GM19452 (cell line): Measurements from ENCODE around the gene TVP23C.
"Not testable (repeated sequence)": the region's sequence is repeated elsewhere in the genome, so short reads cannot be mapped to it uniquely, and the experiment has no call there.

Experiments
- ATAC-seq: cut with Tn5 transposase; IDR thresholded peaks from one replicate; pipeline ENCODE4 v1.9.1; 2021; ENCODE audit not compliant: unreplicated experiment

The TVP23C gene

DNA sequence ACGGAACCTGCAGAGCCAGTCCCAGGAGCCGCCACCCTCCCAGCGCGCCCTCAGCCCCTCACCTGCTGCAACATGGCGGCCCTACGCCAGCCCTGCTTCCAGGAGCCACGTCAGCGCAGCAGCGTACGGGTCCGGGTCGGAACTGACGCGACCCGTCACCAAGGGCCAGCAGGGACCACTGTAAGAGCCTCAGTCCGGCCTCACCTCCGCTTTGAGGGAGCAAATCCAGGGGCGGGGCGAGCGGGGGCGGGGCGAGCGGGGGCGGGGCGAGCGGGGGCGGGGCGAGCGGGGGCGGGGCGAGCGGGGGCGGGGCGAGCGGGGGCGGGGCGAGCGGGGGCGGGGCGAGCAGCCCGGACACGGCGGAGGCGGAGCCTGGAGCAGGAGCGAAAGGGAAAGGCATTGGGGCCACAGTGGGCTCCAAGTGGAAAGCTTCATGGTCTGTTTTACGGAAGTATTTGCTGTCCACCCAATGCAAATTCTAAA lies at the start of gene TVP23C:
TSS of gene TVP23C (minus strand) at position 109 of the 483 bp plus-strand sequence. CDS start at position 74, 35 bp downstream.
- peak; percentile 75 for ATAC-seq

DNA sequence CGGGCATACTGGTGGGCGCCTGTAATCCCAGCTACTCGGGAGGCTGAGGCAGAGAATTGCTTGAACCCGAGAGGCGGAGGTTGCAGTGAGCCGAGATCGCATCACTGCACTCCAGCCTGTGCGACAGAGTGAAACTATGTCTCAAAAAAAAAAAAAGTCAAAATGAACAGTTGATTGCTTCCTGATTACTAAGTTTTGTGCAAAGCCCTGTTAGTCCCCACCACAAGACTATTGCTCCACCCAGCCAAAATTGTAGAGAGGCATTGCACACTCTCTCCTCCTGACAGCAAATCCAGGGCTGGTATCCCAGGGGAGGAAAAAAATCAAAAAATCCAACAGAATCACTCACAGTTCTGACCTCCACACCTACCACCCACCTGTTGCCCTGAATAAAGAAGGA lies 29.7 kb upstream of the TVP23C start:
- ATAC-seq: not testable (repeated sequence)

DNA sequence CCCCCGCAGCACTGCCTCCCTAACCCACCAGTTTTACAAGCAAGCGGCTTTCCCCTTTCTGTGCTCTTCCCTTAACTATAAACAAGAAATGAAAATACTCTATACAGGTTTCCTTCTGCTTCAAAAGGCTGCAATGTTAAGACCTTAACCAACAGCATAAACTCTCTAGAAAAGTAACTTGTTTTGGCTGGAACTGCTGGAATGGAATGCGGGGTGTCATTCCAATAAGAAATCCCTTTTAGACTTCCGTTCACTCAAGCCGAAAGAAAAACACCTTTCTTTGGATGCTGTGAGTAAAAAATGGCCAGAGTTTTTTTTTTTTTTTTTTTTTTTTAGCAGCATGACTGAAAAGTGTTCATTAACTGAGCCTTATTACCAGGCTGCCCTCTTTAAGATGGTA lies 28.7 kb upstream of the TVP23C start:
- ATAC-seq: not testable (repeated sequence)

DNA sequence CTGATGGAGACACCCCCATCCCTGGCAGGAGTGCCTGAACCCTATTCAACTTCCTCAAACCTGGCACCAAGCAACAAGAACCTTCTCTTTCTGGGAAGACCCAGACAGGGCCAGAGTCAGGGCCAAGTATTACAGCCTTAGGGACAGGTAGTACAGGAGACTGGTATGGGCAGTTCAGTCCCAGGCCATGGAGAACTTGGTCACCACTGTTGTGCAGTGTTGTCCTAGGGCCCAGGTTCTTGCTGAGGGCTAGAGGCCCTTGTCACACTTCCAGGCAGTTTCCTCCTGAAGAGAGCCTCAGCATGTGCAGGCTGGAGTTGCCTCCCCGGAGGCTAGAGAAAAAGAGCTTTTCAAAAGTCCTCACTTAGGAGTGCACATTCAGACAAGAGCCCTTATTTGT lies 27.6 kb upstream of the TVP23C start:
- ATAC-seq: not testable (repeated sequence)

DNA sequence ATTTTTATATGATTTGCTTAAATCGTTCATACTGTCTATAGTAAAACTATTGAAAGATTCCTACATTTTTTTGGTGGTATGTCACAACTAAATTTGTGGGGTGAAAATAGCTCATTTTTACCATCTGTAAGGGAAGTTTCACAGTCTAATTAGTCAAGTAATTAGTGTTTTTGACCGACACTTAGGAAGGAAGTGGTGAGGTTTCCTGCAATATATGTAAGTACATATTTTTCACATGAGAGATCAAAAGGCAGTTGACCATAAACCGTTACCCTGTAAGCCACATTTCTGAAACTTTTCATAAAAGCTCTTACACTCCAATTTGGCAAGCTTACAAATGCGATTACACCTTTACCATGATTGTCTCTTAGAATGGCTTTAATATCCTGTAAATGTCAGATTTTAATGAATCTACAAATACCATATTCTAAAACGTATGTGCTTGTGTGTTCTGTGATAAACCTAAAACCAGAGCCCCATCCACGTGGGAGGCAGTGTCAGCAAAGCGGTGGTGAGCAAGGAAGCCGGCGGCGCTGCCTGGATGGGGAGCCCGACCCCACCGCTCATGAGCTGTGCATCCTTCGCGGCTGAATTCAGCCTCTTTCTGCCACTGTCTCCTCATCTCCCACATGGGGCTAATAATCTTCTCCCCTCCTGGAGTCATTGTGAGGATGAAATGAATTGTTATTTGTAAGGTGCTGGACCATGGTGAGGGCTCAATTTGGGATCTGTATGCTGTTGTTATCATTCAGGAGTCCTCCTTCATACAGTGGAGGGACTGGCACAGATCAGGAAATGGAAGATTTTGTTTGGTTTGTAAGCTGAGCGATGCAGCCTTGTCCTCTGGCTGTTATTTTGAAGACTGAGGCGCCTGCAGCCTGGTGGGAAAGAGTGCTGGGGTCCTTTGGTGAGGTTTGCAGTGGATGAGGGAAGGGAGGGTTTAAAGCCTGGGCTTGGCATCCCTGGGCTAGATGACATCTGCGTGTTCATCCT lies 26.6 kb upstream of the TVP23C start:
- peak; percentile 69 for ATAC-seq

DNA sequence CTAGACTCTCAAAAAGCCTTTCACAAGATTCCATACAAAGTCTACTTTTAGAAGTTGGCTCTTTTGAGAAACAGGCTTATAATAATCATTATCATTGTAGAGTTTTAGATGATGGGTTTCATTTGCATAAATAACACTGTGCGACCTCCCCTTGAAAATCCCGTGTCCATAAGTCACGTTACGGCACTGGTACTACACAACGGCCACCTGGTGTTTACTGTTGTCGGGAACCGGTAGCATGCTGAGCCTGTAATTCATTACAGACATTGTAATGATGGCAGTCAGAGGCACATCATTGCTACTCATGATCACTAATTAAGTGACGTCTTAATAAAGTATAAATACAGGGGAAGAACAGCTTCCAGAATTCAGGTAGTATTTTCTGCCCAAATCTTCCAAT lies 24.7 kb upstream of the TVP23C start:
- not testable (repeated sequence) for ATAC-seq

DNA sequence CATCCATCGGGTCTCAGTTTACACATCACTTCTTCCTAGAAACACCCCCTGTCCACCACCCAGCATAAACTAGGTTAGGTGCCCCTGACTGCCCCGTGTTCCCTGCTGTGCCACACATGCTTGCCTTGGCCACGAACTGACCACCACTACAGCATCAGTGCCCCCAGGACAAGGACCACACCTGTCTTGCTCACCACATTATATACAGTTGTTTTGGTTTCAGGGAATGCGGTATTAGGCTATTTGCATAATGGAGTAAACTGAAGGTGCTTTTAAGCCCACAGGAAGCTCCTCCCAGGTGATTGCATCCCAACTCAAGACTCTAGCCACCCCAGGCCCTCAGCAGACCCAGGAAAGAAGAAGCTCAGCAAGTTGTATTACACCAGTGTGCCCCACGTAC lies 20.0 kb upstream of the TVP23C start:
- ATAC-seq: not testable (repeated sequence)

DNA sequence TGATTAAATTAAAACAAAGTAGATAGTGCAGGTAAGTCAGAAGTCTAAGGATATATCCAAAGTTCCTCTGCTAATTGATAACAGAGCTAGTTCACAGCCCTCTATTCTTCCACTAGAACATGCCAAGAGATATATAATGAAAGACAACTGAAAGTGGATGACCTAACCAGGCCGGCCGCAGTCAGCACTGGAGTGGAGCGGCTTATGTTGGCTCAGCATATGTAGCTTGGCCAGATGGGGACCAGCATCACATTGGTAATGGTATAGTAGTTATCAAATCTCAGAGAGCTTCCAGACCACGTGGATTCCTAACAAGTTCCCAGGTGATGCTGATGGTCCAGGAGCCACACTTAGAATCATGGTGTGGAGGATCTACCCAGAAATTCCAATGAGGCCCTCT lies 18.2 kb upstream of the TVP23C start:
- ATAC-seq: not testable (repeated sequence)

DNA sequence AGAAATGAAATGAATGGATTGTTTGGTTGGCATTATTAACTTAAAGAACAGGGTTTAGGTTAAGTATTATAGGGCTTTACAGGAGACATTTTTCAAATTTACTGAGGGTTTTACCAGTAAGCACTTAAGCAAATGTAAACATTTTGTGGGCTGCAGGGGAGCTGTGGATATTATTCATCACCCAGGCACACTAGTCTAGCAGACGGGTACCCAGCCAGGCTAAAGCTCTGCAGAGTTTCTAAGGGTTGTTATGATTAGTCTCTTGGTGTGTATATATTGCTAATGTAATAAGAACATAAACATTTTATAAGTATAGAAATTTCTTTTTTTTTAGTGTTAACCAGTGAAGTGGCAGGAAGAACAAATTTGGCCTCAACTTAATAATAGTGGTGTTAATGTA lies 13.6 kb upstream of the TVP23C start:
- ATAC-seq: not testable (repeated sequence)

DNA sequence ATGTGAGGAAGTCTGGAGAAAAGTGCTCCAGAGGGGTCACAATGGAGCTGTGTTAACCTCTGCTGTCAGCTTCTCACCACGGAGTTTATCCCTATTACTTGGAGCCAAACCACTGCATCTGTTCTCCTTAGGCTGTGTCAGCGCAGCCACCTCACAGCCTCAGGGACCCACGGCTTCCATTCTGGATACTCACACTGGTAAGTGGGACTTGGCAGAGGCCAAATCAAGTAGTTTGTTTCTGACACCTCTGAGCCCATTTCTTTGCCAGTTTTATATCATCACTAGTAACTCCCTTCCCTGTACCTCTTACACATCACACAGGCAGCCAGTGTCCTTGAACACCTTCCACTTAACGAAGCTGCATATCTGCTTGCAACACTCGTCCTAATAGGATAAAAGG lies 11.4 kb upstream of the TVP23C start:
- not testable (repeated sequence) for ATAC-seq

DNA sequence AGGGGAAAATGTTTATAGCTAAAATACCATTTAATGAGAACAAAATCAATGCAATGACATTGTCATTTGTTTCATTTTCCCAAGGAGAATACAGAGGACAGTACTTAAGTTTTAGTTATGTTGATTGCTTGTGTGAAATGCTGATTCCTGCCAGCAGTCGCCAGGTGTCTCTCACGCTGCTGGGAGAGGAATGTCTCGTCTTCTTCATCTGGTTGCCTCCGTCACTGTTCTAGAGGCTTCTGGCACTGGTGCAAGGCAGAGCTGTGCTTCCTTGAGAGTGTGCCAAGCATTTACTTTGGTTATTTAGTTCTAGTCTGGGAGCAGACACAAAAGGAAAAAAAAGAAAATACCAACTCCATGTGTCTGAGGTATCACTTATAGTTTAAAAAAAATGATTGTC lies 10.6 kb upstream of the TVP23C start:
- ATAC-seq: not testable (repeated sequence)

DNA sequence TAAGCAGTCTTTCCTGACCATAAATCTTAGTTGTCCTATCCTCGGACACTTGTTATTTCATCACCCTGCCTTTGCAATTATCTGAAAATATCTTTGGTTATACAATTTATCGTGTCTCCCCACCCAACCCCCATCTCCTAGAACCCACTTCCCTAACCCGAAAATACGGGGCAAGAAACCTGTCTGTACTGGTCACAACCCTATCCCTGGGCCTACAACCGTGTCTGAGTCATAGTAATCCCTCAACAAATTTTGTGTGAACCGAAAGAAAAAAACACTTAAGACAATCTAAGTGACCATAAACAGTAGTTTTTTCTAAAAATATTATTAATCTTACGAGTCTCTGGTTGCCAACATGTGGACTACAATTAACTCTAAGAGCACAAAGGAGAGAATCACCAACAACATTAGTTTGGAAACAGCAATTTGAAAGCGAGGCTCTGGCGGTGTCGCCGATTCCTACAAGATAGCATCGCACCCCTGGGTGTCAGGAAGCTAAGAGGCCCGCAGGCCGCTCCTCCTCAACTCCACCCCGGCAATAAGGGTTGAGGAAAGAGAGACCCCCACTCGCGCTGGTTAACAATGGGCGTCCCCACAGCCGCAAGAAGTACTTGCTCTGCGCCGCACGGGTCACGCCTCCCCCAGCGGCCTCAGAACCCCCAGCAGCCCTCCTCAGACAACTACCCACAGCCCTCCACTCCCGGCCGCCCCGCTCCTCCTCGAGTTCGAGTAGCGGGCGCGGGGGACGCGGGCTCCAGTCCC lies 489 bp downstream of the TVP23C start:
- ATAC-seq: peak; percentile 24

DNA sequence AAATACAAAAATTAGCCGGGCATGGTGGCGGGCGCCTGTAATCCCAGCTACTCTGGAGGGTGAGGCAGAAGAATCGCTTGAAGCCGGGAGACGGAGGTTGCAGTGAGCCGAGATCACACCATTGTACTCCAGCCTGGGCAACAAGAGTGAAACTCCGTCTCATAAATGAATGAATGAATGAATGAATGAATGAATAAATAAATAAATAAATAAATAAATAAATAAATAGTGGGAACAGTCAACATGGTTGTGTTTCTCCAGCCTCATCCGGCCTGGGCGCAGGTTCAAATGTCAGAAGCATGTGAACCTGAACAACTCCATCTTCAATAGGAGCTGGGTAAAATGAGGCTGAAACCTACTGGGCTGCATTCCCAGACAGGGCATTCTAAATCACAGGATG lies 1.8 kb downstream of the TVP23C start:
- ATAC-seq: not testable (repeated sequence)

DNA sequence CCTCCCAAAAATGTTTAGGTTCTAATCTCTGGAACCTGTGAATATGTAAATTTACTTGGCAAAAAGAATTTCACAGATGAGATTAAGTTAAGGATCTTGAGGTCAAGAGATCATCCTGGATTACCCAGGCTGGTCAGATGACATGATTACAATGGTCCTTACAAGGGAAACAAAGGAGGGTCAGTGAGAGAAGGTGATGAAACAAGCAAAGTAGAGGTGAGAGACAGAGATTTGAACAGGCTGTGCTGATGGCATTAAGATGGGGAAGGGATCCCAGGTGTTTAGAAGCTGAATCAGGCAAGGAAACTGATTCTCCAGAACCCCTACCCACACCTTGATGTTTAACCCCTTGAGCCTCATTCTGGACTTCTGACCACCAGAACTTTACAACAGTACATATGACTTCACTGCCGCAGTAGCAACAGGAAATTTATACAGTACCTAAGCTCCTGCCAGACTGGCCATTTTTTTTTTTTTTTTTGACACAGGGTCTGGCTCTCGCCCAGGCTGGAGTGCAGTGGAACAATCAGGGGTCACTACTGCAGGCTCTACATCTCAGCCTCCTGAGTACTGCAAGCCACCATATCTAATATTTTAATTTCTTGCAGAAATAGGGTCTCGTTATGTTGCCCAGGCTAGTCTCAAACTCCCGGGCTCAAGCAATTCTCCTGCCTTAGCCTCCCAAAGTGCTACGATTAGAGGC lies 4.7 kb downstream of the TVP23C start:
- not testable (repeated sequence) for ATAC-seq

DNA sequence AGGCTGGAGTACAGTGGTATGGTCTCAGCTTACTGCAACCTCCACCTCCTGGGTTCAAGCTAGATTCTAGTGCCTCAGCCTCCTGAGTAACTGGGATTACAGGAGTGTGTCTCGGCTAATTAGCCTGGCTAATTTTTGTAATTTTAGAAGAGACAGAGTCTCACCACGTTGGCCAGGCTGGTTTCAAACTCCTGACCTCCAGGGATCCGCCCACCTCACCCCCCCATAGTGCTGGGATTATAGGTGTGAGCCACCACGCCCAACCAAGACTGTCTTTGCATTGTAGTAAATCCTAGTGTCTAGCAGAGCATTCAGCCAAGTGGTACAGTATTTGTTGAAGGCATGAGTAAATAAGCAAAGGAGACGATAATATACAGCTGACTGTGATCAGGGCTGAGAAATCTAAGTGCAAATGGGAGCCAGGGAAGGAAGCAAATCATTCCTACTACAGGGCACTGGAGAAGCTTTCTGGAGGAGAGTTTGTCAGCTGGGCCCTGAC lies 5.9 kb downstream of the TVP23C start:
- not testable (repeated sequence) for ATAC-seq

DNA sequence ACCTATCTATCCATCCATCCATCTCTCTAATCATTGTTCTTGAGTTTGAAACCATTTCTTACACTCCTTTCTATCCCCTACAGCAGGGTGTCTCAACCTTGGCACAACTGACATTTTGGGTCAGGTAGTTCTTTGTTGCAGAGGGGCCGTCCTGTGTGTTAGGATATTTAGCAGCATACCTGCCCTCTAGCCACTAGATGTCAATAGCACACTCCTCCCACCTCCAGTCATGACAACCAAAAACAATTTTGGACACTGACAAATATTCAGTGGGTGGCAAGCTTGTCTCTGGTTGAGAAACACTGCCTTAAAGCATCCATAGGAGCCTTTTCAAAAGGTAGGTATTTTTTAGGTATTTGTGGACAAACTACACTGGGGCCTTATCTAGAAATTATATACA lies 10.4 kb downstream of the TVP23C start:
- not testable (repeated sequence) for ATAC-seq

DNA sequence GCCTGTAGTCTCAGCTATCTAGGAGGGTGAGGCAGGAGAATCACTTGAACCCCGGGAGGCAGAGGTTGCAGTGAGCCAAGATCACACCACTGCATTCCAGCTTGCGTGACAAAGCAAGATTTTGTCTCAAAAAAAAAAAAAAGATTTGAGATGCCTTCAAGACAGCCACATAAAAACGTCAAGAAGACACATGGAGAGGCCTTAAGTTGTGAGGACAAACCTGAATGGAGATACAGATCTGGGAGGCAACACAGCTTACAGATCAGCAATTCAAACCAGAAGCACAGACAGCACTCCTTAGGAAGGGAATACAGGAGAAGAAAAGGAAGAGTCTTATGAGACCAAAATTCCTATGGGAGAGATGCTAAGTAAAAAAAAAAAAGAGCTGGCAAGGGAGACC lies 13.7 kb downstream of the TVP23C start:
- ATAC-seq: not testable (repeated sequence)

DNA sequence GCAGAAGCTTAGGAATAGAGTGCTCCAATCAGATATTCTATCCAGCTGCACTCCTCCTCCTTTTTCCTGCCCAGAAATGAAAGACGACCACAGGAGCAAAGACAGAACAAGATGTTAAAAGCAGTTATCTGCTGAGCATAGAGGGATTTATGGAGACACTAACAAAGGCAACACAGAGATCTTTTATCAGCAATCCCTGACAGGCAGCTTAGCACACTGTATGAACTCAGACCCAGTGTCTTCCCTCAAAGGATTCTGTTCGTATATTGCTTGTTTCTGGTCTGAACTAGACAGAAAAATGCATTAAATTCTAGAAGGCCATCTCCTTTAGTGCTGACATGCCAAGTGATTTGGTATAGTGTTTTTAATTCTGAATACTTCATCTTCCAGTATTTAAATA lies 16.7 kb downstream of the TVP23C start:
- not testable (repeated sequence) for ATAC-seq

DNA sequence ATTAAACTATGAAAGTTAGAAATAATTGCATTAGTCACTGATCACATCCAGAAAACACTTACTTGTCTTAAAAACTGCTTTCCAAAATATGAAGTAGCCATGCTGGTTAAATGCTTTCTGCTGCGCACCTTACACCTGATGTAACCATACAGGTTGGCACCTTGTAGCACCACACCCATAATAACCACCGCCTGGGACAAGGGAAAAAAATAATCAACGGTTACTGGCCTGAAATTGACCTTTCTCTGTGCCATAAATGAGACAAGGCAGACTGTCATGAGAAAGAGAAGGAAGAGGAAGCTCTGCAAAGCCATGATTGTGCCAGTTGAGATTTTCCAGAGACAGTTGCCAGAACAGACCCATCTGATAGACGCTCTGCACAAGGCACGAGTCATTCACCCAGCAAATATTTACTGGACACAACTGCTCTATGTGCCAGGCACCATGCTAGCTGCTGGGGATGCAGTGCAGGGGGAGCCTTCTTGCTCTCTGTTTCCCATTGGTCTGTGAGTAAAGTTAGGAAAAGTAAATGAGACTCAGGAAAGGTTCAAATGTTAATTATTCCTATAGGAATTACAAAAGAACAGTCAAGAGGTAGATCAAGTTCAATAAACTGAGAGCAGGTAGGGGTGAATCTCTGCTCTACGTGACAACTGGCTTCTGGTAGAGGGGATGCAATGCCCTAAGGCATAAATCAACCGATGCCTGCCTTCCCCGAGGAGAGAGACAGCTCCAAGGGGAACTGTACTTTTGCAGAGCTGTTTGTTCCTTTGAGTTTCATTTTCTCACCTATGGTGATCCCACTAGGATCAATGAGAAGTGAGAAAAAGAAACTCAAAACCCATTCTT lies 22.7 kb downstream of the TVP23C start:
- not testable (repeated sequence) for ATAC-seq

DNA sequence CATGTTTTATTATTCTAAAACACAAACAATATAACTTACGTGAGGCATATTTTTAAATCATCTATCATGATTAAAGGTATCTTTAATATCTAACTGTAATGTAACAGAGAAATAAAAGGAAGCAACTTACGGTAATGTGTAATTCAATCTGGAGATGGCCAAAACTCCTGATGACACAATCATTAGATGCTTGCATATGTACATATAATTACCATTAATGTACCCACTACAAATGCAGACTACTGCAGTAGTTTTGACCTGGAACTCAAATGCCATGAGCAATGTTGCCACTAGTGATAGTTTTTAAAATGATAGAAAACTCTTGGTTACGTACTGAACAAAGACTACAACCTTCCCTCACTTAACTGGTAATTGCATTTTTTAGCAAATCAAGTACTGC lies 30.2 kb downstream of the TVP23C start:
- ATAC-seq: not testable (repeated sequence)
